ENCODE results near the gene MED12. TPM values are rescaled to one million over a fixed set of nuclear protein-coding genes. Genes with fewer than 3 reads are reported as not detected.

MED12 gene
- total and polyA plus RNA-seq, 2 donors (not counting 1 experiment from before 2014, with no cell fraction given), result 6.4 to 33.2 TPM

DNA sequence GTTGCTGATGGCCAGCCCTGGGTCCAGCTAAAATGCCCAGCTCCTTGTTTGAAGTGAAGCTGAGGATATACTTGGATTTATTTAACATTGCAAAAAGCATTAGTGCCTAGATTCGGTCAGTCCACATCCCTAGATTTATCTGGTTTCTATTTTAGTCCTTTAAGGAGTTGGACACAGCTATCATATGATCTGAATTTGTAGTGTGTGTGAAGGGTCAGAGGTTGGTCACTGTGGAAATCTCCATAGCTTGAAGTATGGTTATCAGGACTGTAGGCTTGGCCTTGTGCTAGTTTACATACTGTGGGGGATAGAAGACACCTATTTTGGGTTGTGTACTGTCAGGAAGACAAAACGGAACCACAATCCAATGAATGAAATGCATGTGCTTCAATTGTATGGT lies 55.0 kb downstream of the MED12 start:
- H3K79me2 ChIP-seq (ENCODE audit: control insufficient read depth, insufficient read depth, low read length), result no peaks in the 10 kb centered on the region
- H3K9me3 ChIP-seq (ENCODE audit: control insufficient read depth, insufficient read depth, low read depth, low read length), result no peaks in the 10 kb centered on the region
- no peak overlapping the region for H2AFZ ChIP-seq (ENCODE audit: low read length)
- no peaks in the 10 kb centered on the region for H3K36me3 ChIP-seq (ENCODE audit: control insufficient read depth, insufficient read depth, low read length)
- no peaks in the 10 kb centered on the region for H3K27me3 ChIP-seq (ENCODE audit: control insufficient read depth, insufficient read depth, low read length)
- H3K9ac ChIP-seq (ENCODE audit: insufficient read depth, low read length), result no peak overlapping the region
- DNase-seq (ENCODE audit: low read depth in 2 of 2), result no peak
- no peak overlapping the region for H3K27ac ChIP-seq (ENCODE audit: insufficient read depth, low read length)
- no peaks in the 10 kb centered on the region for H4K20me1 ChIP-seq (ENCODE audit: control insufficient read depth, extremely low read depth, insufficient read depth, low read length)
- no peaks in the 10 kb centered on the region for H3K4me1 ChIP-seq (ENCODE audit: control insufficient read depth, extremely low read depth, insufficient read depth, low read length)
- no peak overlapping the region for H3K4me3 ChIP-seq (replicated peaks in 1 of 4; ENCODE audit: control extremely low read depth in 1 of 4, insufficient read depth in 1 of 4, low read depth in 3 of 4, low read length in 4 of 4)
- H3K4me2 ChIP-seq (ENCODE audit: extremely low read depth, insufficient read depth, low read length), result no peak overlapping the region
- TF ChIP-seq, protein P1, sequence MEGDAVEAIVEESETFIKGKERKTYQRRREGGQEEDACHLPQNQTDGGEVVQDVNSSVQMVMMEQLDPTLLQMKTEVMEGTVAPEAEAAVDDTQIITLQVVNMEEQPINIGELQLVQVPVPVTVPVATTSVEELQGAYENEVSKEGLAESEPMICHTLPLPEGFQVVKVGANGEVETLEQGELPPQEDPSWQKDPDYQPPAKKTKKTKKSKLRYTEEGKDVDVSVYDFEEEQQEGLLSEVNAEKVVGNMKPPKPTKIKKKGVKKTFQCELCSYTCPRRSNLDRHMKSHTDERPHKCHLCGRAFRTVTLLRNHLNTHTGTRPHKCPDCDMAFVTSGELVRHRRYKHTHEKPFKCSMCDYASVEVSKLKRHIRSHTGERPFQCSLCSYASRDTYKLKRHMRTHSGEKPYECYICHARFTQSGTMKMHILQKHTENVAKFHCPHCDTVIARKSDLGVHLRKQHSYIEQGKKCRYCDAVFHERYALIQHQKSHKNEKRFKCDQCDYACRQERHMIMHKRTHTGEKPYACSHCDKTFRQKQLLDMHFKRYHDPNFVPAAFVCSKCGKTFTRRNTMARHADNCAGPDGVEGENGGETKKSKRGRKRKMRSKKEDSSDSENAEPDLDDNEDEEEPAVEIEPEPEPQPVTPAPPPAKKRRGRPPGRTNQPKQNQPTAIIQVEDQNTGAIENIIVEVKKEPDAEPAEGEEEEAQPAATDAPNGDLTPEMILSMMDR (conservative IDR thresholded peaks at IDR 0.05 in 1 of 2, IDR thresholded peaks at IDR 0.05 in 1 of 2; ENCODE audit: low read depth in 1 of 2, low read length in 2 of 2), result no peak
- no peak for TF ChIP-seq EZH2 (IDR thresholded peaks at IDR 0.05; ENCODE audit: low read length, missing control alignments)

DNA sequence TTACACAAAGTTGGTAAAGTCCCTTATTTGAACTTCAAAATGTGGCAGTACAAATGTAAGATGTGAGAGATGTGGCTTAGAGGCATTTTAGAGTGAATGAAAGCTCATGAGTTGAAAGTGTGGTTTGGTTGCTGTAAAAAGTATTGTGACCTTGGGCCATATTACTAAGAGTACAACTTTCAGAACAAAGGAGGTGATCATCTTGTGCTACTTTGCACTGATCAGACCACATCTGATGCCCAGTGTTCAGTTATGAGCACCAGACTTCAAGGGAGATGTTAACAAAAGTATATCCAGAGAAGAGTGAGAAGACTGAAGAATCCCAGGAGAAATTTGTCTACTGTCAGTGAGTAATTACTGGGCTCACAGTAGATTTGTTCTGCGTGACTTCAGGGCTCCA lies 56.4 kb downstream of the MED12 start:
- H3K27ac ChIP-seq (ENCODE audit: insufficient read depth, low read length), result no peak overlapping the region
- H3K36me3 ChIP-seq (ENCODE audit: control insufficient read depth, insufficient read depth, low read length), result no peaks in the 10 kb centered on the region
- H3K4me2 ChIP-seq (ENCODE audit: extremely low read depth, insufficient read depth, low read length), result no peak overlapping the region
- H2AFZ ChIP-seq (ENCODE audit: low read length), result no peak overlapping the region
- TF ChIP-seq, protein P1 (conservative IDR thresholded peaks at IDR 0.05 in 1 of 2, IDR thresholded peaks at IDR 0.05 in 1 of 2; ENCODE audit: low read depth in 1 of 2, low read length in 2 of 2), result no peak
- TF ChIP-seq EZH2 (IDR thresholded peaks at IDR 0.05; ENCODE audit: low read length, missing control alignments), result no peak
- no peak for DNase-seq (ENCODE audit: low read depth in 2 of 2)
- H3K79me2 ChIP-seq (ENCODE audit: control insufficient read depth, insufficient read depth, low read length), result no peaks in the 10 kb centered on the region
- H3K9ac ChIP-seq (ENCODE audit: insufficient read depth, low read length), result no peak overlapping the region
- no peaks in the 10 kb centered on the region for H4K20me1 ChIP-seq (ENCODE audit: control insufficient read depth, extremely low read depth, insufficient read depth, low read length)
- H3K4me1 ChIP-seq (ENCODE audit: control insufficient read depth, extremely low read depth, insufficient read depth, low read length), result no peaks in the 10 kb centered on the region
- H3K9me3 ChIP-seq (ENCODE audit: control insufficient read depth, insufficient read depth, low read depth, low read length), result no peaks in the 10 kb centered on the region
- H3K4me3 ChIP-seq (replicated peaks in 1 of 4; ENCODE audit: control extremely low read depth in 1 of 4, insufficient read depth in 1 of 4, low read depth in 3 of 4, low read length in 4 of 4), result no peak overlapping the region
- H3K27me3 ChIP-seq (ENCODE audit: control insufficient read depth, insufficient read depth, low read length), result no peaks in the 10 kb centered on the region

DNA sequence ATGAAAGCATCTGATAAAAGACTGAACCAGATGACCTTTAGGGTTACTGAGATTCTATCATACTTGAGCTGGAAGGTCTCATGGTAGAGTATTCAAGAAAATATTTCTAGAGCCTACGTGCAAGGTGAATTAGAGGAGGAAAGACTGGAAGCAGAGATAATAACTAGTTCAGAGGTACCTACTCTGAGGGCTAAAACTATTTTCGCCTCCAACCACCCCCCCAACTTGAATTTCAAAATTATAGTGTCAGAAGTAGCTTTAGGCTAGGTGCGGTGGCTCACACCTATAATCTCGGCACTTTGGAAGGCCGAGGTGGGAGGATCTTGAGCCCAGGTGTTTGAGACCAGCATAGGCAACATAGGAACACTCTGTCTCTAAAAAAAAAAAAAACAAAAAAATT lies 57.1 kb downstream of the MED12 start:
- Histone ChIP-seq H3K27ac (ENCODE audit: insufficient read depth, low read length) (no peak overlapping the region), H3K36me3 (ENCODE audit: control insufficient read depth, insufficient read depth, low read length) (no peaks in the 10 kb centered on the region), H3K4me1 (ENCODE audit: control insufficient read depth, extremely low read depth, insufficient read depth, low read length) (no peaks in the 10 kb centered on the region), H3K9ac (ENCODE audit: insufficient read depth, low read length) (no peak overlapping the region), H4K20me1 (ENCODE audit: control insufficient read depth, extremely low read depth, insufficient read depth, low read length) (no peaks in the 10 kb centered on the region), H3K4me2 (ENCODE audit: extremely low read depth, insufficient read depth, low read length) (no peak overlapping the region), H2AFZ (ENCODE audit: low read length) (no peak overlapping the region), H3K4me3 (replicated peaks in 1 of 4; ENCODE audit: control extremely low read depth in 1 of 4, insufficient read depth in 1 of 4, low read depth in 3 of 4, low read length in 4 of 4) (no peak overlapping the region), H3K79me2 (ENCODE audit: control insufficient read depth, insufficient read depth, low read length) (no peaks in the 10 kb centered on the region), H3K27me3 (ENCODE audit: control insufficient read depth, insufficient read depth, low read length) (no peaks in the 10 kb centered on the region), H3K9me3 (ENCODE audit: control insufficient read depth, insufficient read depth, low read depth, low read length) (no peaks in the 10 kb centered on the region)
- TF ChIP-seq, protein P1 (conservative IDR thresholded peaks at IDR 0.05 in 1 of 2, IDR thresholded peaks at IDR 0.05 in 1 of 2; ENCODE audit: low read depth in 1 of 2, low read length in 2 of 2), result no peak
- TF ChIP-seq EZH2 (IDR thresholded peaks at IDR 0.05; ENCODE audit: low read length, missing control alignments), result no peak
- no peak for DNase-seq (ENCODE audit: low read depth in 2 of 2)

Measured in fibroblast of lung (primary cell).